ENCODE data around the gene ENO2. TPM values are rescaled to one million over a fixed set of nuclear protein-coding genes. Genes with fewer than 3 reads are reported as not detected.

ENO2 gene
- total RNA-seq, 1 experiment from 2014 or later, result 30.2 TPM

DNA sequence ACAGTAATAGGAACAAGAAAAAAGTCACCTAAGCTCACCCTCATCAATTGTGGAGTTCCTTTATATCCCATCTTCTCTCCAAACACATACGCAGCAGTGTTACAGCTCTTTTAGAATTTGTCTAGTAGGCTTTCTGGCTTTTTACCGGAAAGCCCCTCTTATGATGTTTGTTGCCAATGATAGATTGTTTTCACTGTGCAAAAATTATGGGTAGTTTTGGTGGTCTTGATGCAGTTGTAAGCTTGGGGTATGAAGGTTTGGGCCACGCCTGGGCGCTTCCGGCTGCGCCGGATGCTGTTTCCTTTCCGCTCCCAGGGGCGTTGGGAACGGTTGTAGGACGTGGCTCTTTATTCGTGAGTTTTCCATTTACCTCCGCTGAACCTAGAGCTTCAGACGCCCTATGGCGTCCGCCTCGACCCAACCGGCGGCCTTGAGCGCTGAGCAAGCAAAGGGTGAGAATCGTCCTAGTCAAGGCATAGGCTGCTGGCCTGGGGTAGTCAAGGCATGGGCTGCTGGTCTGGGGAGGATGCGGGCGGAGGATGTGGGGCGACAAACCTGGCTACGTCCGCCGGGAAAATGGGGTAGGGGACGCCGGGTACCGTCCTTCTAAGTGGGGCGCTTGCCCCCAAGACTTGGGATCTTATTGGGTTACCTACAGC, 29.5 kb downstream of the ENO2 start, which contains the start of the genes C12orf57 and RNU7-1:
Gene C12orf57 (plus strand): TSS at position 301 of the 659 bp plus-strand sequence. CDS start 100 bp downstream, at position 401.
Gene RNU7-1 (plus strand): TSS at position 95 of the 659 bp plus-strand sequence.
- peaks cover 18% of the 10 kb centered on the region for H3K4me1 ChIP-seq (ENCODE audit: insufficient read depth, low read length)

DNA sequence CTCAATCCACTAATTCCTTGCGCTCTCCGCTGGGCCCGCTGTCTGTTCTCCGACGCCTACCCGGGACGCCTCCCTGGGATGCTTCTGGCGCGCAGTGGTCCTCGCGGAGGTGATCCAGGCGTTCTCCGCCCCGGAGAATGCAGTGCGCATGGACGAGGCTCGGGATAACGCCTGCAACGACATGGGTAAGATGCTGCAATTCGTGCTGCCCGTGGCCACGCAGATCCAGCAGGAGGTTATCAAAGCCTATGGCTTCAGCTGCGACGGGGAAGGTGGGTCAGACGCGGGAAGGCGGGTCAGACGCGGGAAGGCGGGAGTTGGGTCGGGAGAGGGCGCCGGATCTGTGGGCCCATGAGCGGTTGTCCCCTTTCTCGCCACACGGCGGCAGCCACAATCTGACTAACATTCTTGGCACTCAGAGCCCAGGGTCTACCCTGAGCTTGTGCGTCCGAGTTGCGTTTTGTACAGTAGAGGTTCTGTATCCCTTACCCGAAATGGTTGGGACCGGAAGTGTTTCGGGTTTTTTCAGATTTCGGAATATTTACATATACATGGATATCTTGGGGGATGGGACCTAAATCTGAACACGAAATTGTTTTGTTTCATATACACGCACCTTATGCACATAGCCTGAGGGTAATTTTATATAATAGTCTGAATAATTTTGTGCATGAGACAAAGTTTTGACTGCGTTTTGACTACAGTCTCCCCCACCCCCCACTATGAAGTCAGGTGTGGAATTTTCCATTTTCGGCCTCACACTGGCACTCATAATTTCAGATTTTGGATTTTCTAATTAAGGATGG, 30.2 kb downstream of the ENO2 start:
- ChIA-PET POLR2A (ENCODE audit: unreplicated experiment) (interaction anchor here (0.6 to 1.3 kb wide), 6 partner anchors 15 to 164 kb away, joined by 4 to 18 read pairs (median 8); partner anchors contain the start of gene ENO2), CTCF (interaction anchor here (0.6 to 2.0 kb wide), 8 partner anchors 17 to 596 kb away, joined by 3 to 10 read pairs (median 4); partner anchors contain the start of genes LPCAT3 and SPSB2)
- Histone ChIP-seq H3K9ac (ENCODE audit: low read length) (peak overlapping the region; percentile 43), H3K9me2 (replicated peaks; ENCODE audit: low read length) (no peaks in the 10 kb centered on the region), H3K4me3 (ENCODE audit: low read length) (peak overlapping the region; percentile 72), H3K9me3 (ENCODE audit: low read length) (no peaks in the 10 kb centered on the region), H2AFZ (ENCODE audit: low read length) (no peak overlapping the region), H3K27me3 (ENCODE audit: low read length) (no peaks in the 10 kb centered on the region), H4K20me1 (ENCODE audit: low read length) (no peaks in the 10 kb centered on the region), H3K4me2 (ENCODE audit: low read length) (peak overlapping the region; percentile 96), H3K4me1 (ENCODE audit: insufficient read depth, low read length) (peaks cover 18% of the 10 kb centered on the region), H3F3A (ENCODE audit: low read length, unreplicated experiment) (peaks cover 9% of the 10 kb centered on the region), H3K27ac (ENCODE audit: low read length) (peak overlapping the region; percentile 94), H3K79me2 (ENCODE audit: low read length) (peaks cover 11% of the 10 kb centered on the region; the same call in 1 of the 2 replicates), H3K36me3 (ENCODE audit: low read depth, low read length) (no peaks in the 10 kb centered on the region)
- BruUV-seq (replicated peaks), result no TSS peak
- intact Hi-C loops (cut with micrococcal nuclease), result loop anchor here (1.0 to 2.0 kb wide), 3 partner anchors 21 to 169 kb away; partner anchors contain the start of gene LPCAT3
- ATAC-seq (peak; percentile 39), DNase-seq (peak; percentile 89)
- TF ChIP-seq EZH2phosphoT487 (IDR thresholded peaks at IDR 0.05; ENCODE audit: borderline replicate concordance, low read length) (no peak), EZH2 (IDR thresholded peaks at IDR 0.05; ENCODE audit: low read length, unreplicated experiment) (no peak)
- TF ChIP-seq, protein P1, sequence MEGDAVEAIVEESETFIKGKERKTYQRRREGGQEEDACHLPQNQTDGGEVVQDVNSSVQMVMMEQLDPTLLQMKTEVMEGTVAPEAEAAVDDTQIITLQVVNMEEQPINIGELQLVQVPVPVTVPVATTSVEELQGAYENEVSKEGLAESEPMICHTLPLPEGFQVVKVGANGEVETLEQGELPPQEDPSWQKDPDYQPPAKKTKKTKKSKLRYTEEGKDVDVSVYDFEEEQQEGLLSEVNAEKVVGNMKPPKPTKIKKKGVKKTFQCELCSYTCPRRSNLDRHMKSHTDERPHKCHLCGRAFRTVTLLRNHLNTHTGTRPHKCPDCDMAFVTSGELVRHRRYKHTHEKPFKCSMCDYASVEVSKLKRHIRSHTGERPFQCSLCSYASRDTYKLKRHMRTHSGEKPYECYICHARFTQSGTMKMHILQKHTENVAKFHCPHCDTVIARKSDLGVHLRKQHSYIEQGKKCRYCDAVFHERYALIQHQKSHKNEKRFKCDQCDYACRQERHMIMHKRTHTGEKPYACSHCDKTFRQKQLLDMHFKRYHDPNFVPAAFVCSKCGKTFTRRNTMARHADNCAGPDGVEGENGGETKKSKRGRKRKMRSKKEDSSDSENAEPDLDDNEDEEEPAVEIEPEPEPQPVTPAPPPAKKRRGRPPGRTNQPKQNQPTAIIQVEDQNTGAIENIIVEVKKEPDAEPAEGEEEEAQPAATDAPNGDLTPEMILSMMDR (conservative IDR thresholded peaks at IDR 0.05; ENCODE audit: low read depth, low read length), result peak; percentile 77

More for the DNA sequence above, 29.5 kb downstream of the ENO2 start, which contains the start of the genes C12orf57 and RNU7-1:
- Histone ChIP-seq H3K9me3 (ENCODE audit: low read length) (no peaks in the 10 kb centered on the region), H3K9ac (ENCODE audit: low read length) (peak within 1 kb of the TSS; percentile 72), H3K4me3 (ENCODE audit: low read length) (peak within 1 kb of the TSS; percentile 72), H4K20me1 (ENCODE audit: low read length) (no peaks in the 10 kb centered on the region), H3F3A (ENCODE audit: low read length, unreplicated experiment) (peaks cover 9% of the 10 kb centered on the region), H3K9me2 (replicated peaks; ENCODE audit: low read length) (no peaks in the 10 kb centered on the region), H3K79me2 (ENCODE audit: low read length) (peaks cover 11% of the 10 kb centered on the region; the same call in 1 of the 2 replicates), H3K27me3 (ENCODE audit: low read length) (no peaks in the 10 kb centered on the region), H2AFZ (ENCODE audit: low read length) (no peak within 1 kb of the TSS), H3K36me3 (ENCODE audit: low read depth, low read length) (no peaks in the 10 kb centered on the region), H3K4me2 (ENCODE audit: low read length) (peak within 1 kb of the TSS; percentile 96), H3K27ac (ENCODE audit: low read length) (peak within 1 kb of the TSS; percentile 94)
- CTCF ChIA-PET, result interaction anchor here (0.6 to 2.0 kb wide), 8 partner anchors 18 to 597 kb away, joined by 3 to 10 read pairs (median 4); partner anchors contain the start of genes LPCAT3 and SPSB2
- TF ChIP-seq EZH2phosphoT487 (IDR thresholded peaks at IDR 0.05; ENCODE audit: borderline replicate concordance, low read length), result no peak
- TF ChIP-seq EZH2 (IDR thresholded peaks at IDR 0.05; ENCODE audit: low read length, unreplicated experiment), result no peak
- TF ChIP-seq, protein P1 (conservative IDR thresholded peaks at IDR 0.05; ENCODE audit: low read depth, low read length), result no peak
- TSS peak; percentile 89 for BruUV-seq (replicated peaks)
- peak; percentile 43 for ATAC-seq
- peak; percentile 91 for DNase-seq
- intact Hi-C loops (cut with micrococcal nuclease), result loop anchor here (1.0 to 2.0 kb wide), 3 partner anchors 21 to 169 kb away; partner anchors contain the start of gene LPCAT3
- POLR2A ChIA-PET (ENCODE audit: unreplicated experiment), result interaction anchor here (0.6 to 1.3 kb wide), 7 partner anchors 14 to 331 kb away, joined by 3 to 18 read pairs (median 10); partner anchors contain the start of gene ENO2
